Trophoblast cell (in vitro differentiated cells and primary cell): ENCODE results near the gene HMG20B.

Experiments
- DNase-seq, 2 donors: peaks; one replicate each; pipeline ENCODE4 v3.0.0-alpha.2; 2016
- H2AFZ ChIP-seq: 2 replicates; pipeline ENCODE4 v1.6.1; 2013; ENCODE audit warnings: low read length, moderate library complexity, mild to moderate bottlenecking; ENCODE audit not compliant: insufficient read depth, poor library complexity
- H2AK5ac ChIP-seq: 2 replicates; pipeline ENCODE4 v1.6.1; 2013; ENCODE audit warnings: mild to moderate bottlenecking, low read length
- H2BK120ac ChIP-seq: 2 replicates; pipeline ENCODE4 v1.6.1; 2013; ENCODE audit warnings: low read length, mild to moderate bottlenecking, moderate library complexity; ENCODE audit not compliant: insufficient read depth, poor library complexity
- H2BK12ac ChIP-seq: 2 replicates; pipeline ENCODE4 v1.6.1; 2013; ENCODE audit warnings: mild to moderate bottlenecking, low read length, moderate library complexity
- H2BK5ac ChIP-seq: 2 replicates; pipeline ENCODE4 v1.6.1; 2013; ENCODE audit warnings: low read length, low read depth, moderate library complexity, mild to moderate bottlenecking; ENCODE audit not compliant: poor library complexity
- H3K14ac ChIP-seq: 2 replicates; pipeline ENCODE4 v1.6.1; 2013; ENCODE audit warnings: mild to moderate bottlenecking, low read length
- H3K18ac ChIP-seq: 2 replicates; pipeline ENCODE4 v1.6.1; 2013; ENCODE audit warnings: mild to moderate bottlenecking, low read length
- H3K23ac ChIP-seq: 2 replicates; pipeline ENCODE4 v1.6.1; 2013; ENCODE audit warnings: low read length
- H3K27ac ChIP-seq: 2 replicates; pipeline ENCODE4 v1.5.1; 2013; ENCODE audit warnings: low read depth, mild to moderate bottlenecking, inconsistent platforms, low read length, moderate library complexity
- H3K27me3 ChIP-seq: 2 replicates; pipeline ENCODE4 v1.6.1; 2013; ENCODE audit warnings: inconsistent platforms, mild to moderate bottlenecking, low read length, moderate library complexity; ENCODE audit not compliant: insufficient read depth
- H3K36me3 ChIP-seq, 2 experiments: 1 replicate in 1 of 2; 2 replicates in 1 of 2; pipeline ENCODE4 v1.6.1; 2013; ENCODE audit warnings: low read length in 2 of 2, mild to moderate bottlenecking in 2 of 2, moderate library complexity in 1 of 2; ENCODE audit not compliant: insufficient read depth in 2 of 2, control insufficient read depth in 1 of 2
- H3K4ac ChIP-seq: 2 replicates; pipeline ENCODE4 v1.6.1; 2013; ENCODE audit warnings: low read depth, mild to moderate bottlenecking, low read length, moderate library complexity
- H3K4me1 ChIP-seq, 2 experiments: 1 replicate in 1 of 2; 2 replicates in 1 of 2; pipeline ENCODE4 v1.6.1; 2013; ENCODE audit warnings: low read length in 2 of 2, mild to moderate bottlenecking in 2 of 2, moderate library complexity in 1 of 2; ENCODE audit not compliant: insufficient read depth in 2 of 2, control insufficient read depth in 1 of 2
- H3K4me2 ChIP-seq: 2 replicates; pipeline ENCODE4 v1.6.1; 2013; ENCODE audit warnings: inconsistent platforms, mild to moderate bottlenecking, low read length, moderate library complexity
- H3K4me3 ChIP-seq: 2 replicates; pipeline ENCODE4 v1.5.1; 2013; ENCODE audit warnings: mild to moderate bottlenecking, low read depth, low read length, inconsistent platforms
- H3K79me1 ChIP-seq: one replicate; pipeline ENCODE4 v1.6.1; 2013; ENCODE audit warnings: low read length
- H3K79me2 ChIP-seq: 2 replicates; pipeline ENCODE4 v1.6.1; 2013; ENCODE audit warnings: low read length, mild to moderate bottlenecking; ENCODE audit not compliant: control insufficient read depth, insufficient read depth, poor library complexity
- H3K9ac ChIP-seq: 2 replicates; pipeline ENCODE4 v1.6.1; 2013; ENCODE audit warnings: mild to moderate bottlenecking, low read length
- H3K9me3 ChIP-seq: 2 replicates; pipeline ENCODE4 v1.6.1; 2013; ENCODE audit warnings: low read depth, mild to moderate bottlenecking, control low read depth, inconsistent platforms, low read length; ENCODE audit not compliant: insufficient read depth
- H4K12ac ChIP-seq: 2 replicates; pipeline ENCODE4 v1.6.1; 2013; ENCODE audit warnings: low read depth, mild to moderate bottlenecking, low read length, moderate library complexity
- H4K8ac ChIP-seq: 2 replicates; pipeline ENCODE4 v1.6.1; 2013; ENCODE audit warnings: low read depth, mild to moderate bottlenecking, low read length, moderate library complexity
- H4K91ac ChIP-seq: one replicate; pipeline ENCODE4 v1.6.1; 2013; ENCODE audit warnings: low read depth, mild to moderate bottlenecking, low read length, moderate library complexity
- WGBS: extraction: QIAGEN DNeasy Blood & Tissue Kit; methylation state at CpG from one replicate; pipeline ENCODE4 v1.1.7; 2013; ENCODE audit warnings: missing lambda C conversion rate; ENCODE audit not compliant: insufficient read length, insufficient coverage; ENCODE audit errors: extremely low coverage; 5-methylcytosine and 5-hydroxymethylcytosine counted together

The HMG20B gene

DNA sequence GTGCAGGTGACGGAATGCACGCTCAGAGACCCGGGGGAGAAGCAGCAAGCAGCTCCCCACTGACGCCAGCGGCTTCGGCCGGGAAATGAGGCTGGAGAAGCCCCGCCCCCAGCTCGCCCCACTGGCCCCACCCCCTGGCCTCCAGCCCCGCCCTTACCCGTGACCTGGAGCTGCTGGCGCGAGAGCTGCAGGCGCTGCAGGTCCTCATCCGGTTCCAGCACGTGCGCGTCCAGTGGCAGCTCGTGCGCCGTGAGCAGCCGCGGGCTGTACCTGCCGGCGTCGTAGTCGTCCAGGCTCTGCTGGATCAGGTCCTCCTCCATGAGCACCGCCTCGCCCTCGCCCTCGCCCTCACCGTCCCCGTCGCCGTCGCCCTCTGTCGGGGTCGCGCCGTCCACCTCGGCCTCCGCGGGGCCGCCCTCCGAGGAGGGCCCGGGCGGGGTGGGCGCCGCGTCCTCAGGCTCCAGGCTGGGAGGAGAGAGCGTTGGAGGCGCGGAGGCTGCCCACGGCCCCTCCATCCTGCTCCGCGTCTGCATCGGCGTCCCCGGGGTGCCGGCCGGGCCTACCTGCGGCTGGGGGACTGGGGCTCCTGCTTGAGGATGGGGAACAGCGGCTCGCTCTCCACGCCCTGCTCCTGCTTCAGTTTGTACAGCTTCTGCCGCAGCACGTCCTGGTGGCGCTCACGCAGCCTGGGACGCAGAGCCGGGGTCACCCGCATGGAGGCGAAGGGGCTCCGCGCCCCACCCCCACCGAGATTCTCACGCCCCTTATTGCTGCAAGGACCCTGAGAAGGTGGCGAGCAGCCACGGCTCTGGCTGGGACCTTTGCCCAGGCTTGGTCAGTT, 40.4 kb downstream of the HMG20B start:
- Histone ChIP-seq H3K27me3 (no peaks in the 10 kb centered on the region), H3K9ac (no peak overlapping the region), H3K4ac (no peak overlapping the region), H2AFZ (no peak overlapping the region), H4K12ac (no peak overlapping the region), H3K18ac (no peak overlapping the region), H4K91ac (no peak overlapping the region), H3K79me1 (no peaks in the 10 kb centered on the region), H2BK12ac (no peak overlapping the region), H3K4me2 (no peak overlapping the region), H3K4me1 (no peaks in the 10 kb centered on the region), H2AK5ac (no peak overlapping the region), H2BK5ac (no peak overlapping the region), H4K8ac (no peak overlapping the region), H3K23ac (no peak overlapping the region), H2BK120ac (no peak overlapping the region), H3K14ac (no peak overlapping the region), H3K4me3 (no peak overlapping the region), H3K36me3 (peaks cover 49 to 52% of the 10 kb centered on the region in 2 experiments), H3K9me3 (peaks cover 2% of the 10 kb centered on the region), H3K79me2 (no peaks in the 10 kb centered on the region), H3K27ac (no peak overlapping the region)
- WGBS, result no CpG with 5 or more reads among the region's 79 CpGs
- no peak for DNase-seq

GRCh38 chr19:3613818-3614661, 41.3 kb downstream of the HMG20B start:
- Histone ChIP-seq H2AFZ (no peak overlapping the region), H3K18ac (no peak overlapping the region), H3K27ac (no peak overlapping the region), H4K12ac (no peak overlapping the region), H3K4me2 (no peak overlapping the region), H3K4ac (no peak overlapping the region), H3K14ac (no peak overlapping the region), H3K79me2 (no peaks in the 10 kb centered on the region), H3K36me3 (peaks cover 53 to 57% of the 10 kb centered on the region in 2 experiments), H3K27me3 (no peaks in the 10 kb centered on the region), H3K9ac (no peak overlapping the region), H3K23ac (no peak overlapping the region), H3K9me3 (peaks cover 2% of the 10 kb centered on the region), H3K4me3 (no peak overlapping the region), H4K91ac (no peak overlapping the region), H2BK120ac (no peak overlapping the region), H3K79me1 (no peaks in the 10 kb centered on the region), H2AK5ac (no peak overlapping the region), H3K4me1 (peaks cover 0 to 6% of the 10 kb centered on the region in 2 experiments), H2BK12ac (no peak overlapping the region), H4K8ac (no peak overlapping the region), H2BK5ac (no peak overlapping the region)
- no peak for DNase-seq
- no CpG with 5 or more reads among the region's 39 CpGs for WGBS

DNA sequence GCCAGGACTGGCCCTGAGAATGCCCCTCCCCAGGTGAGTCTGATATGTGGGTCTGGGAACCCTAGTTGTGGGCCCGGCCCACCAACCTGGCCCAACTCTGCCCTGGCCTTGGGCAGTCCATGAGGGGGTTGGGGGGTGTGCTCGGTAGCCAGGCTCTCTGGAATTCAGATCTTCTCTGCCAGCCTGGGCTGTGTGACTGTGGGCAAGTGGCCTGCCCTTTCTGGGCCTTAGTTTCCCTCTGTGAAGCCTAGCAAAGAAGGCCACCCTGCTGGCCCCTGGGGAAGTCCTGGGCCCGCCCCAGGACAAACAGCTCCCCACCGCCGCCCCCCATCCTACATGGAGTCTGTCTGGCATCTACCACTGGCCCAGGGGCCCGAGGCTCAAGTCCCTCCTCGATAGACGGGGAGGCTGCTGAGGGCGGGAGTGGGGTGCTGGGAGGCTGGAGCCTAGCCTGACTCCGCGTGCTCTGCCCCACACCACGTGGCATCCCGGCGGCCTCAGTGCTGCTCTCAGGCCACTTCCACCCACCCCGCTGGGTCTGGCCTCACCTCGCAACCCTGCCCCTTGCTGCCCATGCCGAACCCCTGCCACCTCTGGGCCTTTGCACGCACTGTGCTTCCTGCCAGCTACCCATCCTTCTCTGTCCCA, 42.2 kb downstream of the HMG20B start:
- Histone ChIP-seq H2AFZ (no peak overlapping the region), H2BK12ac (no peak overlapping the region), H4K12ac (no peak overlapping the region), H3K27ac (no peak overlapping the region), H3K79me2 (no peaks in the 10 kb centered on the region), H3K79me1 (no peaks in the 10 kb centered on the region), H4K8ac (no peak overlapping the region), H3K36me3 (peaks cover 61 to 65% of the 10 kb centered on the region in 2 experiments), H2AK5ac (no peak overlapping the region), H3K9me3 (peaks cover under 1% of the 10 kb centered on the region), H2BK5ac (no peak overlapping the region), H3K23ac (no peak overlapping the region), H3K4me1 (peaks cover 0 to 6% of the 10 kb centered on the region in 2 experiments), H3K9ac (no peak overlapping the region), H3K14ac (no peak overlapping the region), H3K4me3 (no peak overlapping the region), H3K27me3 (no peaks in the 10 kb centered on the region), H3K18ac (no peak overlapping the region), H3K4ac (no peak overlapping the region), H2BK120ac (no peak overlapping the region), H3K4me2 (no peak overlapping the region), H4K91ac (no peak overlapping the region)
- WGBS, result no CpG with 5 or more reads among the region's 18 CpGs
- DNase-seq, result no peak

DNA sequence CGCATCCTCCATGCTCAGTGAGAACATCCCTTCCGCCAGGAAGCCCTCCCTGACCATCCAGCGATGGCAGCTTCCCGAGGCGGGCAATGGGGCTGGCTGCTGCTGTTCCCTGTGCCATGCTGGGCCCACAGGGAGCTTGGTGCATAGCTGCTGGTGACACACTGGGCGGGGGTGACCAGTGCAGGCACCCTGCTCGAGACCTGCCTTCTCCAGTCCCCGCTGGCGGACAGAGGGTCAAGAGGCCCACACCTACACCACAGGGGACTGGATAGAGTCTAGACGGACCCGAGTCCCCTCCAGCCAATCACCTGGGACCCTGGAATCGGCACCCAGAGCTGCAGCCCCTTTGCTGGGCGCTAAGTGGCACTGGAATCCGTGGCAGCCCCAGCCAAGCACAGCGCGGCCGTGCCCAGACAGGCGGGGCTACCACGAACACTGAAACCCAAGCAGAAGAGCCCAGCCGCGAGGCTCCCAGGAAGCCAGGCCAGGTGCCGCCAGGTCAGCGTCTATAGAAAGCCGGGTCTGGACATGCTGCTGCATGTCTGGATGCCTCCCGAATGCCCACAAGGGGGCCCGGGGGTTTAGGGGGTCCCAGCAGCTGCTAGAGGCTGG, 42.9 kb downstream of the HMG20B start:
- H3K79me1 ChIP-seq, result no peaks in the 10 kb centered on the region
- peaks cover 61 to 67% of the 10 kb centered on the region in 2 experiments for H3K36me3 ChIP-seq

More for the DNA sequence above, 42.9 kb downstream of the HMG20B start:
- Histone ChIP-seq H2BK5ac (no peak overlapping the region), H3K4me2 (no peak overlapping the region), H4K8ac (no peak overlapping the region), H2AK5ac (no peak overlapping the region), H3K79me2 (no peaks in the 10 kb centered on the region), H3K14ac (no peak overlapping the region), H3K9me3 (no peaks in the 10 kb centered on the region), H4K12ac (no peak overlapping the region), H3K9ac (no peak overlapping the region), H3K23ac (no peak overlapping the region), H3K27me3 (no peaks in the 10 kb centered on the region), H2AFZ (no peak overlapping the region), H3K4me1 (peaks cover 0 to 6% of the 10 kb centered on the region in 2 experiments), H3K4ac (no peak overlapping the region), H2BK12ac (no peak overlapping the region), H2BK120ac (no peak overlapping the region), H3K27ac (no peak overlapping the region), H4K91ac (no peak overlapping the region), H3K4me3 (no peak overlapping the region), H3K18ac (no peak overlapping the region)
- DNase-seq, result no peak
- no CpG with 5 or more reads among the region's 26 CpGs for WGBS
